HG03025 (cell line): Measurements from ENCODE around the gene SPTA1.

Experiments used
- ATAC-seq: cut with Tn5 transposase; IDR thresholded peaks from one replicate; pipeline ENCODE4 v1.9.1; 2021; ENCODE audit warnings: mild to moderate bottlenecking, moderate library complexity; ENCODE audit not compliant: unreplicated experiment, low FRiP score

The SPTA1 gene

DNA sequence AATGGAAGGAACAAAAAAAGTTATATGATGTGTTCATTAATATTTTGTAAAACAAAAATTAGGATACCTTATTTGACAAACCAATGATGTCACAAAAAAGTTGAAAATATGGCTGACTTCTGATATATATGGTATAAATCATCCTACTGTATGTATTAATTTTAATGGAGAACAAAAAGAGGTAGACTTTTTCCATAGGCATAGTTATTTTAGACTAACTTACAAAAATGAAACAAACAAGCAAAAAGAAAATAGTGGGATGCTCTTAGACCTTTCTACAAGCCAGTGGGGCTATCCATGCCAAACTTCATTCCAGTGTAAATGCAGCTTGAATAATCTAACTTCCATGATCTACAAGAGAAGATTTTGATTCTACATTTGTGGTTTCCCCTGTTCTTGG lies 522 bp upstream of the SPTA1 start:
- ATAC-seq, result no peak

DNA sequence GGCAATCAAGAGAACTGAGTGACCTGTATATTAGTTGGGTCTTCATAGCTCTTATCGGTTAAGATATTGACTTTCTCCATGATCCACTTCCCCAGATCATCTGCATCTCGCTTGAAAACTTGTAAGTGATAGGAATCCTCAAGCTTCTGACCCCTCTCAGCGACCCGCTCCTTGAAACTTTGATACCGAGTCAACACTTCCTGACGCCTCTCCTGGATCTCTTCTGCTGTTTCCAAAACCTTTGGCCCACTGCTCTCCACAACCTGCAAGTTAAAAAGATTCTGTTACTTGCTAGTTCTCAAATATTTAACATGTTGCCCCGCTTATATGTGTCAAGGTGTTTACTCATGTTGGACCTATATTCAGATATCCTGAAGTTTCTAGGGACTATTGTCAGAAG lies 1.4 kb downstream of the SPTA1 start:
- ATAC-seq, result no peak

DNA sequence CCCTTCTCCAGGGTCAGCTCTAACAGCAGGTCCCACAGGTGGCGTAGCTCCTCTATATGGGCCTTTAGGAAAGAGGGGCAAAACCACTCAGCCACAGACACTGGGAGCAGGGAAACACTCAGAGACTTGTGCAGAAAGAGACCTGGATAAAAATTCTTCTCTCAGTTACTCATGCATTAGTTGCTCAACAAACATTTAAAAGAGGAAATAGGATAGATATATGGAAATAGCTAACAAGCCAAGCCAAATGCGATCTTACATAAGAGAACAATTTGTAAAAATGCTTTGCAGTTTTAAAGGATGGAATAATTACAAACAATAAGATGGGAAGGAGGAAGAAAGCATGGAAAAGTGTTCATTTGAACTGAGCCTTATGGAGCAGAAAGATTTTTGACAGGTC lies 4.9 kb downstream of the SPTA1 start:
- no peak for ATAC-seq

GRCh38 chr1:158679289-158679688 lies 7.2 kb downstream of the SPTA1 start:
- ATAC-seq, result no peak

GRCh38 chr1:158675563-158676323 lies 10.8 kb downstream of the SPTA1 start:
- no peak for ATAC-seq

DNA sequence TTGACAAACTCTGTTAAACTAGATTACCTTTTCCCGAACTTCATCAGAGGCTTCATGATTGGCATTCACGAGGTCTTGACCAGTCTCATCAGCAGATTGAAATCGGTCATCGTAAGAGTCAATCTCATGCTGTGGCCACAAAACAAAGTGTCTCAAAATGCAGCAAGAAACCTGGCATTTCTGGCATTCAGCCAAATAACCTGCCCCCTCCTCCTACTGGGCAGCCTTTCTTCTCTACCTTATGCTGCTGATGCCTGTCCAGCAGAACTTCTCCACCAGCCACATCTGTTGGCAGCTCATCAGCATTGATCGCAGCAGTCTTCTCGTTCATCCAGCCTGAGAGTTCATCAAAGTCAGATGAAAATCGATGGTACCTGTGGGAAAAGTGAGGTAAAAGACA lies 12.2 kb downstream of the SPTA1 start:
- no peak for ATAC-seq

GRCh38 chr1:158666037-158666436 lies 20.5 kb downstream of the SPTA1 start:
- ATAC-seq, result no peak

- no peak for ATAC-seq
Measured at GRCh38 chr1:158654571-158654970, 31.9 kb downstream of the SPTA1 start.

- ATAC-seq, result no peak
Measured at GRCh38 chr1:158654086-158654485, 32.4 kb downstream of the SPTA1 start.

- ATAC-seq, result no peak
Measured at GRCh38 chr1:158652721-158653334, 33.7 kb downstream of the SPTA1 start.

- ATAC-seq, result no peak
Measured at GRCh38 chr1:158649052-158649451, 37.5 kb downstream of the SPTA1 start.

GRCh38 chr1:158646465-158646864 lies 40.0 kb downstream of the SPTA1 start:
- ATAC-seq, result no peak

- no peak for ATAC-seq
Measured at GRCh38 chr1:158644449-158644848, 42.1 kb downstream of the SPTA1 start.

DNA sequence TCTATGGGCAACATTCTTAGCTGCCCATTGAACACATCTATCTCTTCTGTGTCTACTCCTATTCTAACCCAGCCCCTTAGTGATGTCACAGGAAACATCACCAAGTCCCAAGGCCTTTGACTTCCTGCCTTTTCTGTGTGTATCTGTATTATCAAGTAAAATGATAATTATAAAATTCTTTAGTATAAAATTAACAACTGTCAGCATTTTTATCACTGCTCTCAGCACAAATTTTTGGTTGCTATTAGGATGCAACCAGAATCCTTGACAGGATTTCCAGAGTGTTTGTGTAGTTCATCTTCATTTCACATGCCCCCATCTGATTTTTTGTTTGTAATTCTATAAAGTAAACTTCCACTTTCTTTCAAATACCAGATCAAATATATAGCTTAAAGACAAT lies 47.6 kb downstream of the SPTA1 start:
- no peak for ATAC-seq

DNA sequence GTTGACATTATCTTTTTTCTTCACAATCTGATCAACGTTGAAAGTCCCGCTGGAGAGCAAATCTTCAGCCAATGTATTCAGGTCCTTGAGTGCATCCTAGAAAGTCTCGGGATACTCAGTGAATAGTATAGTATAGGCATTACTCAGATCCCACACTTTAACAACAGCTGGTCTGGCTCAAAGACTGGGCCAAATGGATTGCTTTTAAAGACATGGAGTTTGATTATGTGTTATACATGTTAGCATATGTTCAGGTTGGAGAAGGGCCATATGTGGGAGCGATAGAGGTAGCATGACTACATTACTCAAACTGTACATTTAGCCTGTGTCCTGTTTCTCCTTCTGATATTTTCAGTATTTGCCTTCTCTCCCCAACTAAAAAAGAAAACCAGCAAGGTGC lies 48.4 kb downstream of the SPTA1 start:
- ATAC-seq, result no peak

GRCh38 chr1:158613764-158614163 lies 72.8 kb downstream of the SPTA1 start:
- ATAC-seq, result no peak

DNA sequence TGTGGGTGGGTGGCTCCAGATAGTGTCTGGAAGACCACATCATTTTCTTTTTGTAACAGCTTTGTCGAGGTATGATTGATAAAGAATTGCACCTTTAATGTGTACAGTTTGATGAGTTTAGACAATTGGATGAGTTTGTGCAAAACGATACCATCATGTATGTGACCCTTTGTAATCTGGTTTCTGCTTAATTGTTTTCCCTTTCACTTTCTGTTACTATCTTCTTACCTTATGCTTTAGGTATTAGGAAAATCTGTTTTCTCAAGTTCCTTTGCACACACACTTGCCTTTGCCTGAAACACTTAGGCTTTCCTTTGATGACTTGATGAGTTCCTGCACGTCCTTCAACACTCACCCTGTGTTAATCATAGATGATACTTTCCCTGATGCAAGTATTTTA lies 74.6 kb downstream of the SPTA1 start:
- ATAC-seq, result no peak

DNA sequence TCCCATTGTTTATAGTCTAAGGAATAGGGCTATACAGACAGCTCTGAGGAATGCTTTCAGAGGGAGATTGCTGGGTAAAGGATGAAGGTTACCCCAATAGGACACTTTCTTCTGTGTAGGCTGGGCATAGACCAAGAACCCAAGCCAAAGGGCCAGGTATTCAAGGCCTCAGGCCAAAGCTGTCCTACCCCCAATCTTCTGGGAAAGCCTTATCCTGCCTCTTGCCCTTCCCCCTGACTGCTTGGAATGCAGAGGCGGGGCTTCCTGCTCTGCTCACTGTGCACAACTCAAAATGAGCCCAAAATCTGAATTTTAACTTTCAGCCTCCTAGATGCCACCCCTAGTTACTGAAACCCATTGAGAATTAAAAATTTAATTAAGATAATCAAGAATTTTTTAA lies 79.2 kb downstream of the SPTA1 start:
- no peak for ATAC-seq

- ATAC-seq, result no peak
Measured at GRCh38 chr1:158604968-158605367, 81.5 kb downstream of the SPTA1 start, which contains the start of gene OR10Z1. TSS of gene OR10Z1 (plus strand) at chr1:158605268. CDS start at chr1:158606439, 1,171 bp downstream.

GRCh38 chr1:158600735-158601134 lies 85.8 kb downstream of the SPTA1 start:
- no peak for ATAC-seq

- no peak for ATAC-seq
Measured at GRCh38 chr1:158586942-158587341, 99.6 kb downstream of the SPTA1 start.

GRCh38 chr1:158583962-158584361 lies 102.6 kb downstream of the SPTA1 start:
- ATAC-seq, result no peak
